Esophagus squamous epithelium (tissue), 5 donors: ENCODE data around the gene MMP12. TPM values are rescaled to one million over a fixed set of nuclear protein-coding genes. Genes with fewer than 3 reads are reported as not detected.

ENCODE experiments used
- DNase-seq: peaks from one replicate; lab custom pipeline; 2025; lab: John Stamatoyannopoulos, UW
- H3K27ac ChIP-seq, 4 donors: fragments of 200-600 bp; sonication (generic); one replicate each; pipeline ENCODE4 v1.5.1; 2016 to 2019; ENCODE audit warnings: mild to moderate bottlenecking in 1 of 4
- H3K27me3 ChIP-seq, 4 donors: fragments of 200-600 bp; sonication (generic); 1 replicate in 3 of 4; 2 replicates in 1 of 4; pipeline versions ENCODE4 v1.5.1 to v1.6.0; 2017 to 2021; ENCODE audit warnings: antibody characterized with exemption in 1 of 4
- H3K36me3 ChIP-seq, 3 donors: fragments of 200-600 bp; sonication (generic); one replicate each; pipeline ENCODE4 v1.5.1; 2016 to 2019
- H3K4me1 ChIP-seq, 3 donors: fragments of 200-600 bp; sonication (generic); one replicate each; pipeline ENCODE4 v1.5.1; 2017 to 2019
- H3K4me3 ChIP-seq, 4 donors: fragments of 200-600 bp; sonication (generic); 1 replicate in 3 of 4; 2 replicates in 1 of 4; pipeline ENCODE4 v1.5.1; 2016 to 2019; ENCODE audit warnings: mild to moderate bottlenecking in 2 of 4, moderate library complexity in 1 of 4
- H3K9me3 ChIP-seq, 3 donors: fragments of 200-600 bp; sonication (generic); one replicate each; pipeline ENCODE4 v1.5.1; 2016 to 2019
- POLR2A ChIP-seq, 4 donors: fragments of 450-650 bp; IDR thresholded peaks; one replicate each; pipeline ENCODE4 v1.6.1; 2017; ENCODE audit warnings: antibody characterized with exemption in 4 of 4, mild to moderate bottlenecking in 4 of 4, moderate library complexity in 3 of 4
- WGBS, 2 donors: methylation state at CpG; one replicate each; pipeline ENCODE4 v1.1.5; 2018; 5-methylcytosine and 5-hydroxymethylcytosine counted together
- intact Hi-C: fragments of 100-400 bp; cut with DNase I; formaldehyde crosslinking; loops from one replicate; pipeline ENCODE4 v1.15.0; 2022
- total RNA-seq, 4 donors: library from RNA; depleted of rRNA; stranded (reverse); fragments of >200 nt; gene quantifications; one replicate each; pipeline ENCODE4 v1.1.0, GENCODE V29; 2016
- TF ChIP-seq, protein P1 (sequence below), 6 experiments: fragments of 450-650 bp in 4 of 6; fragments of 200-600 bp in 2 of 6; sonication (generic) in 2 of 6; IDR thresholded peaks; one replicate each; pipeline ENCODE4 v1.5.1; 2016 to 2019; ENCODE audit warnings: antibody characterized with exemption in 6 of 6, mild to moderate bottlenecking in 4 of 6, moderate library complexity in 4 of 6
- donor health status: DM: yes; HTN: yes; CAD: no.

The MMP12 gene
- total RNA-seq, 4 donors from 2014 or later, result 0.35 to 1.1 TPM; not detected in 2

DNA sequence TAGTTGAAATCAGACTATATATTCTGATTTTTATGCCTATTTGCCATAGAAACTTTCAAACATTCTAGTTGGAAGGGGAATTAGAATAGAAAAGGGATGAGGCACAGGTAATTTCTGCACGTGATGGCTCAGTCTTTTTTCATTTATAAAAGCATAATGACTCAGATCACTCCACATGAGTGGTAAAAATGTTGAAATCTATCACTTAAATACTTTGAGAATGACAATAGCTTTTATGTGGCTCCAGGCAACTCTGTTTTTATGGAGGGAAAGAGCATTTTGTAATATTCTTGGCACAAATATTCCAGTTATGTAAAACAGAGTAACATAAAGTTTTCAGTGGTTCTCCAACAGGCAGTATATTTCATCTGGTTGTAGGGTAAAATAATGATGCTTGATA, 25.5 kb downstream of the MMP12 start:
- WGBS, 2 donors, result 25 to 28% methylated on average over 1 of the region's 1 CpG
- Histone ChIP-seq H3K27me3 (peaks cover 0 to 24% (median 0%) of the 10 kb centered on the region in 4 donors), H3K36me3 (no peaks in the 10 kb centered on the region), H3K4me1 (peaks cover 0 to 18% (median 4%) of the 10 kb centered on the region in 3 donors), H3K4me3 (no peak overlapping the region), H3K9me3 (no peaks in the 10 kb centered on the region), H3K27ac (no peak overlapping the region)
- intact Hi-C loops, result no loop called here
- DNase-seq, result no peak
- no peak for TF ChIP-seq POLR2A (IDR thresholded peaks at IDR 0.05)
- TF ChIP-seq, protein P1, sequence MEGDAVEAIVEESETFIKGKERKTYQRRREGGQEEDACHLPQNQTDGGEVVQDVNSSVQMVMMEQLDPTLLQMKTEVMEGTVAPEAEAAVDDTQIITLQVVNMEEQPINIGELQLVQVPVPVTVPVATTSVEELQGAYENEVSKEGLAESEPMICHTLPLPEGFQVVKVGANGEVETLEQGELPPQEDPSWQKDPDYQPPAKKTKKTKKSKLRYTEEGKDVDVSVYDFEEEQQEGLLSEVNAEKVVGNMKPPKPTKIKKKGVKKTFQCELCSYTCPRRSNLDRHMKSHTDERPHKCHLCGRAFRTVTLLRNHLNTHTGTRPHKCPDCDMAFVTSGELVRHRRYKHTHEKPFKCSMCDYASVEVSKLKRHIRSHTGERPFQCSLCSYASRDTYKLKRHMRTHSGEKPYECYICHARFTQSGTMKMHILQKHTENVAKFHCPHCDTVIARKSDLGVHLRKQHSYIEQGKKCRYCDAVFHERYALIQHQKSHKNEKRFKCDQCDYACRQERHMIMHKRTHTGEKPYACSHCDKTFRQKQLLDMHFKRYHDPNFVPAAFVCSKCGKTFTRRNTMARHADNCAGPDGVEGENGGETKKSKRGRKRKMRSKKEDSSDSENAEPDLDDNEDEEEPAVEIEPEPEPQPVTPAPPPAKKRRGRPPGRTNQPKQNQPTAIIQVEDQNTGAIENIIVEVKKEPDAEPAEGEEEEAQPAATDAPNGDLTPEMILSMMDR (IDR thresholded peaks at IDR 0.05), result no peak

DNA sequence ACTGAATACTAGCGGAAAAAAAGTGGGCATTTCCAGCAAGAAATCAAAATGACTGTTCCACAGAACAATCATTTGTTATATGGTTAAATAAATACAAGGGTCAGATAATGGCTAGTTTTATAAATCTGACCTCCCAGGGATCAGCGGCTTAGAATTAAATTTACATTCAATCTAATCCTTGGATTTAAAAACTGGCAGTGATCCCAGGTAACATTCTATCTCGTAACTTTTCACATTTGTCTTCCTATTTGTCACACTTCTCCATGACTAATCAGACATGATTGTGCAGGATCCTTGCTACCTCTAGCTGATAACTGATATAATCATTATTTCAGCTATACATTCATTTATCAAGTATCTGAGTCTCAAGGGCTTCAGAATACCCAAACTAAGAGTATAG, 28.5 kb downstream of the MMP12 start:
- H3K27me3 ChIP-seq, result peaks cover 0 to 43% (median 0%) of the 10 kb centered on the region in 4 donors
- peaks cover 0 to 8% (median 0%) of the 10 kb centered on the region in 3 donors for H3K4me1 ChIP-seq
- H3K9me3 ChIP-seq, result no peaks in the 10 kb centered on the region
- intact Hi-C loops, result no loop called here
- DNase-seq, result no peak
- 20 to 22% methylated on average over 3 of the region's 3 CpGs for WGBS, 2 donors
- H3K36me3 ChIP-seq, result no peaks in the 10 kb centered on the region
- H3K4me3 ChIP-seq, result no peak overlapping the region
- no peak overlapping the region for H3K27ac ChIP-seq
- no peak for TF ChIP-seq POLR2A (IDR thresholded peaks at IDR 0.05)
- TF ChIP-seq, protein P1 (IDR thresholded peaks at IDR 0.05), result no peak

DNA sequence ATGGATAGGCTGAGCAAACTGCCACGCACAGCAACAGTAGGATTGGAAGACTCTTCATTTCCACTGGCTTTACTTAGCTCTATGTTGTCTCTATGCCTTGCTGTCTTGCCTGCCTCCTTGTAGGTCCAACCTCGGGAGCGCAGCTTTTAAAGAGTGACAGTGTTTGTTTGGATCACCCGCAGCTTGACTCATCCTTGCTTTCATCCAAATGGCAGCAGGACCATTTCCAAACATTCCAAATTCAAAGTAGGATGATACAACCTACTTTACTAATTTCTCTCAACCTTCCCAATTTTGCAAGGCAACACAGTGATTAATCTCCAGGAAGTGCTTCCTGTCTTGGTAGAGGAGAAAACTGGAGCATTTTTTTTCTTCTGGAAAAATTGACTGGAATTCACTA, 31.3 kb downstream of the MMP12 start, which contains the start of gene MMP3:
TSS of gene MMP3 (minus strand) at position 121 of the 400 bp plus-strand sequence. CDS start at position 58, 63 bp downstream.
- DNase-seq, result no peak

DNA sequence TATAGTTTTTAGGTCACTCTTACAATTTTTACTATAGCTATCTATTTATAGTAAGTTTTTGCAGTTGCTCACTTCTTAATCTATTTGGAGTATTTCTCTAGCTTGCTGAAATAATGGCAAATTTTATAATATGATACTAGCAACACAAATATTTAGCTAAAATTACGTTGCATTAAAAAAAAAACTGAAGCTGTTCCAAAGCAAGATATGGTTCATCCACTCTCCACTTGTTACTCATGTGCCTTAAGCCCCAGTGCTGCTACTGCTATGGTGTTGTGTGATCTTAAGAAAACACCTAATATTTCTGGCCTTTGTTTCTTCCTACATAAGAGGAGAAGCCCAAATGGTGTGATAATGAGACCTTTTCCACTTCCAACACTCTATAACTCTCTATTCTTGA, 31.9 kb downstream of the MMP12 start:
- intact Hi-C loops, result no loop called here
- no peak overlapping the region for H3K4me3 ChIP-seq
- H3K4me1 ChIP-seq, result peaks cover 0 to 8% (median 0%) of the 10 kb centered on the region in 3 donors
- no peak for TF ChIP-seq POLR2A (IDR thresholded peaks at IDR 0.05)
- TF ChIP-seq, protein P1 (IDR thresholded peaks at IDR 0.05), result no peak
- no peak for DNase-seq
- no peaks in the 10 kb centered on the region for H3K36me3 ChIP-seq
- WGBS, 2 donors, result 16 to 32% methylated on average over 1 of the region's 1 CpG
- peaks cover 0 to 55% (median 0%) of the 10 kb centered on the region in 4 donors for H3K27me3 ChIP-seq
- no peak overlapping the region for H3K27ac ChIP-seq
- no peaks in the 10 kb centered on the region for H3K9me3 ChIP-seq

More for the DNA sequence above, 31.3 kb downstream of the MMP12 start, which contains the start of gene MMP3:
- H3K4me1 ChIP-seq, result peaks cover 0 to 8% (median 0%) of the 10 kb centered on the region in 3 donors
- intact Hi-C loops, result no loop called here
- H3K36me3 ChIP-seq, result no peaks in the 10 kb centered on the region
- no peak within 1 kb of the TSS for H3K4me3 ChIP-seq
- peaks cover 0 to 55% (median 0%) of the 10 kb centered on the region in 4 donors for H3K27me3 ChIP-seq
- WGBS, 2 donors, result 27 to 68% methylated on average over 4 of the region's 4 CpGs
- H3K9me3 ChIP-seq, result no peaks in the 10 kb centered on the region
- TF ChIP-seq, protein P1 (IDR thresholded peaks at IDR 0.05), result no peak
- TF ChIP-seq POLR2A (IDR thresholded peaks at IDR 0.05), result no peak
- no peak within 1 kb of the TSS for H3K27ac ChIP-seq

DNA sequence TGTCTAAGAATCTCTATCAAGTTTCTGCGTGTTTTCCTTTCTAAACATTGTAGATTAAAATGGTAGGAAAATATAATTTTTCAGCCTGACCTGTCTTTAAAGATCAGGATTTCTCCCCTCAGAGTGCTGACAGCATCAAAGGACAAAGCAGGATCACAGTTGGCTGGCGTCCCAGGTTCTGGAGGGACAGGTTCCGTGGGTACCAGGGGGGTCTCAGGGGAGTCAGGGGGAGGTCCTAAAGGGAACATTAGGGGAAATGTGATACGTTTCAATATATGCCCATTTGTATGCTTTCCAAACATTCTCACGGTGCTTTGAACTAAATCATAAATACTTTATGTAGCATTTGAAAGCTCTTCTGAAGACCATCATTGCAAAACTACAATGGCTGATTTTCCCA, 34.8 kb downstream of the MMP12 start:
- intact Hi-C loops, result no loop called here
- Histone ChIP-seq H3K36me3 (no peaks in the 10 kb centered on the region), H3K9me3 (no peaks in the 10 kb centered on the region), H3K4me3 (no peak overlapping the region), H3K27me3 (peaks cover 0 to 37% (median 0%) of the 10 kb centered on the region in 4 donors), H3K27ac (no peak overlapping the region), H3K4me1 (no peaks in the 10 kb centered on the region)
- 32 to 47% methylated on average over 5 of the region's 5 CpGs for WGBS, 2 donors
- DNase-seq, result no peak
- no peak for TF ChIP-seq POLR2A (IDR thresholded peaks at IDR 0.05)
- TF ChIP-seq, protein P1 (IDR thresholded peaks at IDR 0.05), result no peak
